Measurements from ENCODE around the gene TRIM66.

TRIM66 gene

GRCh38 chr11:8715501-8715900 is 33.0 kb upstream of the TRIM66 start:
- DNase-seq (ENCODE audit: low read depth): no peak

DNA sequence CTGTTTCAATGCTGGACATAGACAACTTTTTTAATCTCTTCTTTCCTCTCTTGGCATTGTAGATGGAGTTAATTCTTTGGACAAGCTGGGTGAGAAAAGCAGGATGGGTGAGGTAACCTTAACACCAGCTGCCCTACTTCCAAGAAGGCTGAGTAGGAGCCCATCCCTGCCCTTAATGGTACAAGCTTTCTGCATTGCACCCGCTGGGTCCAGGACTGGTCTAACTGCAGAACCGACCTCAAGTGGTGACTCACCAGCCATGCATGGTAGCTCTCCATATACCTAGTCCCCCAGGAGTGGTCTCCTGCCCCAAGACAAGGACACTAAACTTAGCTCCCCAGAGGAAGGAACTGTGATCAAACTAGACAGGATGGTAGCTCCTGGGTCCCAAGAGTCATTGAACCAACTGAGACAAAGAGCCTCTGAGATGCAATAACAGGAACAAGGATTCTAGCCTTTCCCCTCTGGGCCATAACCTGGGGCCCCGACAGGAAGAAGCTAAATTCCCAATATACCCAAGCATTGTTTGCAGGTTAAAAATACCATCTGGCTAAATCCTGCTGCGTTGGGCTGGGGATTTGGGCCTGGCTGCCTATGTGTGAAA is 32.3 kb upstream of the TRIM66 start:
- DNase-seq (ENCODE audit: low read depth): no peak

DNA sequence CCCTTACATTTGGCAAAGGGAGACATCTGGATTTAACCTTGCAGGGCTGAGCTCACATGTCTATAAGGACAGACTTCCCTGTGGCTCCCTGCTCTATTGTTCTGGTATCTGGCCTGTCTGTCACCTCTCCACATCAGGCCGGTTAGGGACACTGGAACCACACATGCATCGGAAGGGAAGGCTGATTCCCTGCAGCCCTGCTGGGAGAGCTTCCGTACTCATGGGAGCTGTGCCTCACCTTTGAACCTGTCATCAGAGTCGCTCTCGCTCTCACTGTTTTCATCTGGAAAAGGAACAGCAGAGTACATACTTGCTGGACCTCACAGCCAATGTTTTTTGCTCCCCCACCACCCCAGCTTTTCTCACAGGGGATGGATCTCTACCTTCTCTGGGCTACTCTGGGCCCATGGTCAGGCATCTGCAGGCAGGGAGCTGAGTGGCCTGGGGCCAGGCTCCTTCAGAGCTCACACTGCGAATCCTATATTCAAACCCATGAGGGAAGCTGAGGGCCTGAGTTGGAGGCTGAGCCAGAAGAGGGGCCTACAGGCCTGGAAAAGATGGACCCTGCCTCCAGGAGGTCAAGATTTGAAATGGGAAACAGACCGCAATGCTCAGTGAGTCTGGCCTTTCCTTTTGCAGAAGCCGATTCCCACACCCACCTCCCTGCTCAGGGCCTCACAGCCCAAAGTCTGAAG is 31.4 kb upstream of the TRIM66 start:
- no peak for DNase-seq (ENCODE audit: low read depth)

DNA sequence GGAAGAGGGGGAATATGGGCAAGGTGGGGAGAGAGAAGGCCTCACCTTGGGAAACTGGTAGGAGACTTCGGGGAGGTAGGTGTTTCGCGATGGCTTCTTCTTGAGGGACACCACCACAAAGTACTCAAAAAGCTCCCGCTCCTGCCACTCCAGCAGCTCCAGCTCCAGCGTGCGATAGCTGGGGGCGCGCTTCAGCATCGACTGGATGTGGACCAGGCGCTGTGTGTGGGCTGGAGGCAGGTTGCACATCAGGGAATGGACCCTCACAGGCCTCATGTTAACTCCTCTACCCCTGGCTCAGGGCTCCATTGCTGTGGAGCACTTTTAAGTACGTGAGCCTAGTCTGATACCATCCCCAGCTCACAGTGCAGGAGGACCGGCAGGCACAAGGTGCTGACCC is 30.0 kb upstream of the TRIM66 start:
- no peak for DNase-seq (ENCODE audit: low read depth)

DNA sequence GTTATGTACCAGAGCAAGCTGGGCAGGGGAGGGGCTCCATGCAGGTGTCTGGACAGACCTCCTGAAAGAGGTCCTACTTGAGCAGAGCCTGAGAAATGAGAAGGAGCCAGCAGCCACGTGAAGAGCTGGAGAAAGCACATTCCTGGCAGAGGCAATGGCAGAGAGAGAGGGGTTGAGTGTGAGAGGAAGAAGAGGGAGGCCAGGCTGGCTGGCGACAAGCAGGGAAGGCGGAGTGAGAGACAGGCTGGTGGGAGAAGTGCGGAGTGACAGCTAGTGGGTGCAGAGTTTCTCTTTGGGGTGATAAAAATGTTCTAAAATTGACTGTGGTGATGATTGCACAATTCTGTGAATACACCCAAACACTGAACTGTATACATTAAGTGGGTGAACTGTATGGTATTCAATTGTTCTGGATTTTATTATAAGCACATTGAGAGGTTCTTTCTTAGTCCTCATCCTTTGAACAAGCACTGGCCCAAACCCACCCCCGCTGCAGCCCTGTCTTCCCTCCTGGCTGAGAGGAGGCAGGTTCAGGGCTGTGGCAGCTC is 29.5 kb upstream of the TRIM66 start:
- no peak for DNase-seq (ENCODE audit: low read depth)

DNA sequence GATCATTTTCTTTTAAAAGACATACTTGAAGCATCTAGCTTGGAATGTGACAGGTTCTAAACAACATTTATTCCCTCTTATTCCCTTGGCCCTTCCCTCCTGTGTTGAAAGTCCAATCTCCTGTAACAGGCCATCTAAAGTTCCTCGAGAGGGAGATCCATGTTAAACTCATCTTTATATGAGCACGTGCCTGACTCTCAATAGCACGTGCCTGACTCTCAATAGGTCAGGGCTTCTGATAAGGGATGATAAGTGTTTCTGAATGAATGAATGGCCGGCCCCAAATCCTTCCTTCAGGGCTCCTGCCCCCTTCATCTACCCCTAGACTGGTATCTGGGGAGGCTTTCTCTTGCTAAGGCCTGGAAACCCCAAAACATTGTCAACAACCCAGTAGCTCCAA is 27.3 kb upstream of the TRIM66 start:
- no peak for DNase-seq (ENCODE audit: low read depth)

DNA sequence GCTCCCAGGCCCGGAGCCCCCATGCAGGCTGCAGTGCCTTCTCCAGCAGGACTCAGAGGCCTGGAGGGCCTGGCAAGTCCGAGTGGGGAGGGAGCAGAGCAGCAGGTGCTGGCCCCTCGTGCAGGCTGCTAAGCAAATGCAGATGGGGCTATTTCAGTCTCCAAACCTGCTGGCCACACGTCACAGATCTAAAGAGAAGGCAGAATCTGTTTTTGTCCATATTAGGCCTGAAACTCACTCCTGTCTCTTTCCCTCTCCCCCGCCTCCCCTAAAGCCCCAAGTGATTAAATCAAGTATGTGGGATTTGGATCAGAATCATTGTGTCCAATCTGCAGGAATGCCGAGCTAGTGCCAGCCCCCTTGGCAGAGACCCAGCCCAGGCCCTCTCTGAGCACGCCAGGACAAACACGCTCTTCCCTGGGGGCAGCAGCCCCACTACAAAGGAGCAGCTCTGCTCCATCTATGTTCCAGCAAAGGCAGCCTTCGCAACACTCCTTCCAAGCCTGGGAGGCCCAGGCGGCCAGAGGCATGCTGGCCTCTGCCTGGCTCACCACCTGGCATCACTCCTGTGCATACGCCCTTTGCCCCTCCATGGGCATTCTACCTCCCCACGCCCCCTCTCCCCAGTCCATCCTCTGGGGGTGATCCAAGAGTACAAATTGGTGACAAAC is 26.7 kb upstream of the TRIM66 start:
- no peak for DNase-seq (ENCODE audit: low read depth)

DNA sequence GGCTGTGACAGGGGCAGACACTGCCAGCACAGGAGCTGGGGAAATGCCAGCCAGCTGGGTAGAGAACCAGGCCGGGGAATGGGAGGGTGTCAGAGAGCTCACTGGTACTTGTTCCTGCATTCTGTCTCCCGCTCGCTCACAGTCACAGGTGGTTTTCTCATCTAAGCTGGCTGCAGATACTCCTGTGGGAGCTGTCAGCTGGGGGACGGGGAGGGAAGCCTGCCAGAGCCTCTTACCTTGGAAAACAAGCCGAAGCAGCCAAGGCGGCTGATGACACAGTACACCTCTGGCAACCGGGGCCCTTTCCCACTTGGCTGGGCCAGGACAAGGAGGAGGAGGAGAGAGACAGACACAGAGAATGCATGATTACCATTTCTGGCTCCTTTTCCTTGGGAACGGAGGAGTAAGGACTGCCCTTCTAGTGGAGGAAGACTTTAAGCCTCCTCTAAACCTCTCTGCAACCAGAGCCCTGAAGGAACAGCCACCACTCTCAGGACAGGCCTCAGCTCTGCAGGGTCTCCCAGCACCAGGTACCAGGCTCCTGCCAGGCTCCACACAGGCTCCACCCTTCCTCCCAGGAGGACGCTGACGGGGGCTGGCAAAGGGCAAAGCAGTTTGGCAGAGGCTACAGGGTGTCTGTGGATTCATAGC is 25.2 kb upstream of the TRIM66 start:
- no peak for DNase-seq (ENCODE audit: low read depth)

DNA sequence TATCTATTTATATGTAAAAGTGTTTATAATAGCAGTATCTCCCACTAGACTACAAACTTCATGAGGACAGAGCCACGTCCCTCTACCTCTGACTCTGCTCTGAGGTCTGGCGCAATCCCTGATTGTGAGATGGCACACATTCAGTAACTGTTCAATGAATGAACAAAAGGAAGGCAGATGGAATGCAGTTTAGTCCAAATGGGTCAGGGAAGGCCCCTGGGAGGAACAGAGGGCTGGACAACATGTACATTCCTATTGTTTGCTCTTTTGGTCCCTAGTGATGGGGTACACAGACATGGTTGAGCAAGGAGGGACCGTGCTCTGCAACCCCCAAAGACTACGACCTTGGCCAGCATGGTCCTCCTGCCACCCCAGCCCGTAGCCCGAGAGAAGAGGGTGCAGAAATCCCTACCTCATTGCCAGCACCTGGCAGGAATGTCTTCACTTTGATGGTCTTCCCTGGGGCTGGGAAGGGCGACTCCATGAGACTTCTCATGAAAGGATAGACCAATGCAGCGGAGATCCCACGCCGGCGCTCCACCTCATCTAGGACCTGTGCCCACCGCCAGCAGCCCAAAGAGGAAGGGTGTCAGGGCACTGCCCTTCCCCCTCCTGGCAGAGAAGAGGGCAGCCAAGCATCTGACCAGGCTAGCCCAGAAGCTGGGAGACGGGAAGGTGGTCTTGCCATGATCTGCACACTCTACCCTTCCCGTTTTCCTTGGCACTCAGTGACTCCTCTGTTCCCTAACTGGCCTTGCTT is 24.4 kb upstream of the TRIM66 start:
- DNase-seq (ENCODE audit: low read depth): no peak

DNA sequence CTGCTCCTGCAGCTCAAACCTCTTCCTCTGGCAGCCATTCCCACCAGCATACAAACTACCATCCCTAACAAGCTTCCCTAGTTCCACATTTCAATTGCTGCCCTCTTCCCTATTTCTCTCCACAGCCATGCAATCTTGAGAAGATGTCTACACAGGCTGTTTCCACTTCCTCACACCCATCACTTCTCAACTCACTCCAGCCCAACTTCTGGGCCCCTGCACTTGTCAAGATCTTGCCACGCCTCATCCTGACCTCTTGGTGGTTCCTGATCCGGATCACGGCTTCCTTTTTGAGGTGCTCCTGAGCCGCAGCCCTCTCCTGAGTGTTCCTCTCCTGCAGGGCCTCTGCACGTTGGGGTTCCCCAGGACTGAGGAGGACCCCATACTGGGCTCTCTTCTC is 22.7 kb upstream of the TRIM66 start:
- DNase-seq (ENCODE audit: low read depth): no peak

GRCh38 chr11:8704136-8704535 is 21.7 kb upstream of the TRIM66 start:
- DNase-seq (ENCODE audit: low read depth): no peak

GRCh38 chr11:8702598-8702915 is 20.1 kb upstream of the TRIM66 start:
- no peak for DNase-seq (ENCODE audit: low read depth)

GRCh38 chr11:8701891-8702597 is 19.6 kb upstream of the TRIM66 start:
- no peak for DNase-seq (ENCODE audit: low read depth)

- DNase-seq (ENCODE audit: low read depth): no peak
These were observed 17.4 kb upstream of the TRIM66 start for GRCh38 chr11:8699903-8700302.

- no peak for DNase-seq (ENCODE audit: low read depth)
These were observed 16.5 kb upstream of the TRIM66 start for GRCh38 chr11:8698917-8699441.

- DNase-seq (ENCODE audit: low read depth): no peak
These were observed 15.9 kb upstream of the TRIM66 start for GRCh38 chr11:8698379-8698851.

DNA sequence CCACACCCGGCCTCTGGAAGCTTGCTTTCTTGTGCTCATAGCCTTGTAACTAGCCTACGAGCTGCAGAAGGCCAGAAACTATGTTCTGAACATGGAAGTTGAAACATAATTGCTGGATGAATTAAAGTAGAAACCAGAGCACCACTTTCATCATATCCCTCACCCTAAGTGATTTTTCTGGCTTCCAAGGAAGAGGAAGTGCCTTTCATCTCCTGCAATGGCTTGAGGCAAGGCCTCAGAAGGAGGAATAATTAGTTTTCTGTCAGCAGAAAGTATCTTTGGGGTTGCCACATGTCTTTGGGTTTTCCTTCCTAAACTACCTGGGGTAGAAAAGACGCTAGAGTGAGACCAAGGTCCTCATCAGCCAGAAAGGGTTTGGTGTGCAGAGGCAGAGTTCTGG is 14.6 kb upstream of the TRIM66 start:
- DNase-seq (ENCODE audit: low read depth): no peak

GRCh38 chr11:8694137-8694536 is 11.7 kb upstream of the TRIM66 start:
- DNase-seq (ENCODE audit: low read depth): no peak

DNA sequence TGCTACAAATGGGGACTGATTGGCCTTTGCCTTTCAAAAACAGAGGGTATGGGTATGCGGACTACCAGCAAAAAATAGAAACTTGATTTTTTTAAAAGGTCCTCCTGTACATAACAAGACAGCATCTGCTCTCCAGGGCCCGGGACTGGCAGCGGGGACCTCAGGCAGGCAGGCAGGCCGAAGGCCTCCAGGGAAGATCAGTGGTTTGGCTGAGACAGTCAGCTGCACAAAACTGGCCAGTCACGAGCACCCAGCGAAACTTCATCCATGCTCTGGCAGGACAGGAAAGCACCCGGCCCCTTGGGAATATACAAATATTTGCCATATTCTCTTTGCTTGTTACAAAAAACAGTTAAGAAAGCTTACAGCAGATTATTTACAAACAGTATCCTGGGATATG is 11.1 kb upstream of the TRIM66 start:
- no peak for DNase-seq (ENCODE audit: low read depth)

GRCh38 chr11:8693010-8693551 is 10.6 kb upstream of the TRIM66 start:
- DNase-seq (ENCODE audit: low read depth): no peak

DNA sequence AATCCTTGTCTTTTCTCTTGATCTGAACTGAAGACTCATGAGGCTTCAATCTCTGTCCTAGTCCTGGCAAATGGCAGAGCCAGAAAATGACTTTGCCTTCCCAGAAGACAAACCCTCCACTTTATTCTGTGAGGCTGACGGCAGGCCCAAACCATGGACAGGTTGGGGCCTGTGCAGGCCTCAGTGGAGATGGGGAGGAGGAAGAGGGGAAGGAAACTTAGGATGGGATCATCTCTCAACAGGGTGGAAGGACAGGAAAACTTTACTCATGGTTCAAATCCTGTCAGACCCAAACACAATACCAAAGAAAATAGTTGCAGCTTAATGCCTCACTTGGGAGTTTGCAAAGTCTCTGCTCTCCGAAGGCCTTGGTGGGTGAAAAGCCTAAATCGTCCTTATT is 10.0 kb upstream of the TRIM66 start:
- no peak for DNase-seq (ENCODE audit: low read depth)
